Activated B cell treated with CpG ODN at 0.5 μM for 24 hours (primary cell): ENCODE data around the gene SIX3. TPM values are rescaled to one million over a fixed set of nuclear protein-coding genes. Genes with fewer than 3 reads are reported as not detected.
A peak's percentile ranks its signal among the peaks of the same experiment; 100 is the strongest.

ENCODE experiments used
- ATAC-seq: fragments of 200-7000 bp; cut with Tn5 transposase; one replicate; pipeline ENCODE4 v1.10.0; 2021; ENCODE audit warnings: low read depth, mild to moderate bottlenecking, moderate library complexity
- CTCF ChIA-PET: fragments of 350-600 bp; sonication (Branson Sonifier 250); formaldehyde crosslinking; loops from one replicate; lab custom pipeline; 2021; ENCODE audit warnings: antibody characterized with exemption; lab: Charles Lee
- POLR2A ChIA-PET: fragments of 350-600 bp; sonication (Branson Sonifier 250); formaldehyde crosslinking; loops from one replicate; lab custom pipeline; 2021; ENCODE audit warnings: antibody characterized with exemption; lab: Charles Lee
- DNase-seq: peaks from one replicate; pipeline ENCODE4 v3.0.0; 2022
- H3K27ac Mint-ChIP-seq: one replicate; pipeline ENCODE4 v1.8.0; 2020; ENCODE audit warnings: mixed read lengths
- H3K27me3 Mint-ChIP-seq: one replicate; pipeline ENCODE4 v1.8.0; 2021; ENCODE audit warnings: mixed read lengths
- H3K36me3 Mint-ChIP-seq: one replicate; pipeline ENCODE4 v1.8.0; 2021; ENCODE audit warnings: low read depth, mixed read lengths
- H3K4me1 Mint-ChIP-seq: one replicate; pipeline ENCODE4 v1.8.0; 2021; ENCODE audit warnings: mixed read lengths
- H3K4me3 Mint-ChIP-seq: one replicate; pipeline ENCODE4 v1.8.0; 2020; ENCODE audit warnings: mild to moderate bottlenecking, mixed read lengths
- H3K9me3 Mint-ChIP-seq: one replicate; pipeline ENCODE4 v1.8.0; 2020; ENCODE audit warnings: mixed read lengths
- CTCF ChIP-seq: fragments of 200-600 bp; IDR thresholded peaks from one replicate; pipeline ENCODE4 v1.8.0; 2022; ENCODE audit warnings: antibody characterized with exemption, mild to moderate bottlenecking
- intact Hi-C: fragments of 100-400 bp; cut with micrococcal nuclease; formaldehyde crosslinking; loops from one replicate; pipeline ENCODE4 v1.15.1; 2024
- total RNA-seq: library from RNA; stranded (reverse); gene quantifications from 2 replicates; pipeline ENCODE4 v1.2.3, GENCODE V29; 2022

Gene SIX3
- total RNA-seq, 1 donor from 2014 or later = not detected

GRCh38 chr2:44930274-44931197 is 11.0 kb upstream of the SIX3 start:
- intact Hi-C loops = loop anchor here (1.0 to 5.0 kb wide), 2 partner anchors 12 to 128 kb away; no protein-coding TSS in a partner anchor
- peaks cover 60% of the 10 kb centered on the region for H3K27me3 Mint-ChIP-seq
- peak overlapping the region; percentile 65 for H3K4me3 Mint-ChIP-seq
- DNase-seq (no peak), ATAC-seq (no peak)
- ChIA-PET CTCF (no interaction called here), POLR2A (no interaction called here)
- H3K36me3 Mint-ChIP-seq = no peaks in the 10 kb centered on the region
- peak overlapping the region; percentile 30 for H3K27ac Mint-ChIP-seq
- H3K4me1 Mint-ChIP-seq = peaks cover 39% of the 10 kb centered on the region
- no peak for TF ChIP-seq CTCF
- no peaks in the 10 kb centered on the region for H3K9me3 Mint-ChIP-seq

GRCh38 chr2:44931198-44931780 is 10.2 kb upstream of the SIX3 start:
- no peak overlapping the region for H3K4me3 Mint-ChIP-seq
- POLR2A ChIA-PET = no interaction called here
- no peak for DNase-seq
- ATAC-seq = no peak
- CTCF ChIA-PET = interaction anchor here (1.1 kb wide), 1 partner anchor 452 kb away, joined by 3 read pairs; no protein-coding TSS in a partner anchor
- peaks cover 42% of the 10 kb centered on the region for H3K4me1 Mint-ChIP-seq
- H3K36me3 Mint-ChIP-seq = no peaks in the 10 kb centered on the region
- intact Hi-C loops = loop anchor here (5.0 kb wide), 1 partner anchor 129 kb away; no protein-coding TSS in a partner anchor
- peaks cover 59% of the 10 kb centered on the region for H3K27me3 Mint-ChIP-seq
- no peak overlapping the region for H3K27ac Mint-ChIP-seq
- no peaks in the 10 kb centered on the region for H3K9me3 Mint-ChIP-seq
- TF ChIP-seq CTCF = no peak

- no peak for TF ChIP-seq CTCF
- H3K4me1 Mint-ChIP-seq = peaks cover 49% of the 10 kb centered on the region
- H3K9me3 Mint-ChIP-seq = no peaks in the 10 kb centered on the region
- POLR2A ChIA-PET = no interaction called here
- H3K27me3 Mint-ChIP-seq = peaks cover 62% of the 10 kb centered on the region
- DNase-seq (no peak), ATAC-seq (no peak)
- H3K36me3 Mint-ChIP-seq = no peaks in the 10 kb centered on the region
- no peak overlapping the region for H3K4me3 Mint-ChIP-seq
- H3K27ac Mint-ChIP-seq = no peak overlapping the region
- CTCF ChIA-PET = interaction anchor here (1.1 kb wide), 1 partner anchor 452 kb away, joined by 3 read pairs; no protein-coding TSS in a partner anchor
- intact Hi-C loops = loop anchor here (5.0 kb wide), 1 partner anchor 130 kb away; no protein-coding TSS in a partner anchor
These were observed 9.4 kb upstream of the SIX3 start for GRCh38 chr2:44932079-44932478.

- no peak for TF ChIP-seq CTCF
- Mint-ChIP-seq H3K27ac (no peak overlapping the region), H3K36me3 (no peaks in the 10 kb centered on the region), H3K4me1 (peaks cover 51% of the 10 kb centered on the region), H3K4me3 (no peak overlapping the region), H3K27me3 (peaks cover 62% of the 10 kb centered on the region), H3K9me3 (no peaks in the 10 kb centered on the region)
- ChIA-PET CTCF (interaction anchor here (1.1 kb wide), 1 partner anchor 453 kb away, joined by 3 read pairs; no protein-coding TSS in a partner anchor), POLR2A (no interaction called here)
- ATAC-seq (no peak), DNase-seq (no peak)
- intact Hi-C loops = loop anchor here (5.0 kb wide), 1 partner anchor 130 kb away; no protein-coding TSS in a partner anchor
These were observed 8.7 kb upstream of the SIX3 start for GRCh38 chr2:44932564-44933392.
